Measurements from ENCODE around the gene KCNJ6.

KCNJ6 gene

GRCh38 chr21:37917612-37918011, 1.4 kb upstream of the KCNJ6 start:
- H3K4me1 Mint-ChIP-seq: no peaks in the 10 kb centered on the region
- DNase-seq (ENCODE audit: low spot score in 2 of 2) (no peak), ATAC-seq (no peak)

DNA sequence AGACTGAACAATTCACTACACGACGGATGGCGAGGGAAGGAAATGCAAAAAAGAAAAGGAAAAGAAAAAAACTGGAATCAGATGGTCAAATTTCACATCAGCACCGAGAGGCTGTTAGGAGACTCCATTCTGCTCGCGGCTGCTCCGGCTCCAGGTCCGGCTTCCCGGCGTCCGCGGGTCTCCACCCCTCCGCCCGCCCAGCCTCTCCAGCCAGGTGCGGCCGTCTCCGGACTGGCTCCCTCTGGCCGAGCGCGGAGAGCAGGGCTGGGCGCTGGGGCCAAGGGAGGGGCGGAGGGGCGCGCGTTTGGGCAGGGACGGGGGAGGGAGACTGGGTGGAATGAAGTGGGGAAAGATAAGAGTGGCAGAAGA, 332 bp downstream of the KCNJ6 start:
- Mint-ChIP-seq H3K36me3 (no peaks in the 10 kb centered on the region), H3K4me3 (no peak overlapping the region), H3K9me3 (no peaks in the 10 kb centered on the region), H3K27ac (no peak overlapping the region), H3K4me1 (no peaks in the 10 kb centered on the region)
- DNase-seq (ENCODE audit: low spot score in 2 of 2) (no peak), ATAC-seq (no peak)

More at GRCh38 chr21:37917612-37918011, 1.4 kb upstream of the KCNJ6 start:
- Mint-ChIP-seq H3K27ac (no peak overlapping the region), H3K4me3 (no peak overlapping the region), H3K9me3 (no peaks in the 10 kb centered on the region), H3K36me3 (no peaks in the 10 kb centered on the region)

DNA sequence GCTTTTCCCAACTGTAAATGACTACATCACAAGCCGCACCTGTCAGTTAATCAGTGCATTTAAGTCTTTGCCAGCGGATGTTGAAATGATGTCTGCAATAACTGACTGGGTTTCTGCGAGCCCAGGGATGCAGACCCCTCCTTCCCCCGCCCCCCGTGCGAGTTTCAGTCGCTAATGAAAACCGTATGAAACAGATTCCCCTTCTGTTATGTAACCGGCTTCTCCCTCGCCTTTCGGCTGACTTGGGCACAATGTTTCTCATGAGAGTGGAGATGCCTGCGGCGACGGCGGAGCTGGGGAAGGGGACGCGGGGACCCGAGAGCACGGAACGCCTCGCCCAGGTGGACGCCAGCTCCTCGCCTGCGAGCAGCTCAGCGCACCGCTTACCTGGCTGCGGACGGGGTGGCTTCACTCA, 753 bp downstream of the KCNJ6 start:
- Mint-ChIP-seq H3K4me1 (no peaks in the 10 kb centered on the region), H3K4me3 (no peak overlapping the region), H3K27ac (no peak overlapping the region), H3K9me3 (no peaks in the 10 kb centered on the region), H3K36me3 (no peaks in the 10 kb centered on the region)
- DNase-seq (ENCODE audit: low spot score in 2 of 2) (no peak), ATAC-seq (no peak)

DNA sequence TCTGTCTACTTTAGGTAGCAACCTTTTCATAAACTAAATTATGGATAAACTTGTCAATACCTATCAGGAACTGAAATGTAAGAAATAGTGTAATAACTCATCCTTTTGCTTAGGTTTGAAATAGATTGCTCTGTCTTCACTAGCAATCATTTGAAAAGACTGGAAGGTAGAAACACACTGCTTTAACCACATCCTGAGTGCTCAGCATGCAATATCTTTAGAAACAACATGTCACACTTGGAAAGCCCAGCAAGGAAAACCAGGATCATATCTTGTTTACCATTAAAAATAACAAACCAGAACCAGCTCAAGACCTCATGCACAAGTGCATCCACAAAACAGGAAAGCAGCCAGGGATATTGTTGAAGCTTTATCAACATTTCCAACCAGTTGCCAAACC, 3.6 kb downstream of the KCNJ6 start:
- Mint-ChIP-seq H3K36me3 (no peaks in the 10 kb centered on the region), H3K27ac (no peak overlapping the region), H3K4me1 (no peaks in the 10 kb centered on the region), H3K9me3 (no peaks in the 10 kb centered on the region), H3K4me3 (no peak overlapping the region)
- DNase-seq (ENCODE audit: low spot score in 2 of 2) (no peak), ATAC-seq (no peak)

GRCh38 chr21:37909936-37910335, 6.3 kb downstream of the KCNJ6 start:
- no peak for DNase-seq (ENCODE audit: low spot score in 2 of 2)
- Mint-ChIP-seq H3K36me3 (no peaks in the 10 kb centered on the region), H3K4me3 (no peak overlapping the region), H3K27ac (no peak overlapping the region), H3K9me3 (no peaks in the 10 kb centered on the region), H3K4me1 (no peaks in the 10 kb centered on the region)
- no peak for ATAC-seq

GRCh38 chr21:37908691-37909090, 7.6 kb downstream of the KCNJ6 start:
- H3K9me3 Mint-ChIP-seq: no peaks in the 10 kb centered on the region
- no peak for DNase-seq (ENCODE audit: low spot score in 2 of 2)
- ATAC-seq: no peak
- H3K27ac Mint-ChIP-seq: no peak overlapping the region
- H3K4me1 Mint-ChIP-seq: no peaks in the 10 kb centered on the region
- H3K36me3 Mint-ChIP-seq: no peaks in the 10 kb centered on the region
- no peak overlapping the region for H3K4me3 Mint-ChIP-seq

- DNase-seq (ENCODE audit: low spot score in 2 of 2) (no peak), ATAC-seq (no peak)
- Mint-ChIP-seq H3K9me3 (no peaks in the 10 kb centered on the region), H3K4me1 (no peaks in the 10 kb centered on the region), H3K4me3 (no peak overlapping the region), H3K27ac (no peak overlapping the region), H3K36me3 (no peaks in the 10 kb centered on the region)
Observed at GRCh38 chr21:37907076-37907475, 9.2 kb downstream of the KCNJ6 start.

GRCh38 chr21:37905291-37905690, 11.0 kb downstream of the KCNJ6 start:
- ATAC-seq (no peak), DNase-seq (ENCODE audit: low spot score in 2 of 2) (no peak)
- no peak overlapping the region for H3K27ac Mint-ChIP-seq
- no peaks in the 10 kb centered on the region for H3K36me3 Mint-ChIP-seq
- H3K9me3 Mint-ChIP-seq: no peaks in the 10 kb centered on the region
- H3K4me3 Mint-ChIP-seq: no peak overlapping the region
- H3K4me1 Mint-ChIP-seq: no peaks in the 10 kb centered on the region

- DNase-seq (ENCODE audit: low spot score in 2 of 2): no peak
- no peaks in the 10 kb centered on the region for H3K36me3 Mint-ChIP-seq
- no peaks in the 10 kb centered on the region for H3K4me1 Mint-ChIP-seq
- H3K4me3 Mint-ChIP-seq: no peak overlapping the region
- no peak overlapping the region for H3K27ac Mint-ChIP-seq
- ATAC-seq: no peak
- H3K9me3 Mint-ChIP-seq: no peaks in the 10 kb centered on the region
Observed at GRCh38 chr21:37904856-37905255, 11.4 kb downstream of the KCNJ6 start.

- Mint-ChIP-seq H3K9me3 (no peaks in the 10 kb centered on the region), H3K4me3 (no peak overlapping the region), H3K36me3 (no peaks in the 10 kb centered on the region), H3K4me1 (no peaks in the 10 kb centered on the region), H3K27ac (no peak overlapping the region)
- DNase-seq (ENCODE audit: low spot score in 2 of 2) (no peak), ATAC-seq (no peak)
Observed at GRCh38 chr21:37903396-37903795, 12.9 kb downstream of the KCNJ6 start.

GRCh38 chr21:37899146-37899545, 17.1 kb downstream of the KCNJ6 start:
- ATAC-seq (no peak), DNase-seq (ENCODE audit: low spot score in 2 of 2) (no peak)
- no peaks in the 10 kb centered on the region for H3K9me3 Mint-ChIP-seq
- H3K4me3 Mint-ChIP-seq: no peak overlapping the region
- no peak overlapping the region for H3K27ac Mint-ChIP-seq
- no peaks in the 10 kb centered on the region for H3K4me1 Mint-ChIP-seq
- H3K36me3 Mint-ChIP-seq: no peaks in the 10 kb centered on the region

DNA sequence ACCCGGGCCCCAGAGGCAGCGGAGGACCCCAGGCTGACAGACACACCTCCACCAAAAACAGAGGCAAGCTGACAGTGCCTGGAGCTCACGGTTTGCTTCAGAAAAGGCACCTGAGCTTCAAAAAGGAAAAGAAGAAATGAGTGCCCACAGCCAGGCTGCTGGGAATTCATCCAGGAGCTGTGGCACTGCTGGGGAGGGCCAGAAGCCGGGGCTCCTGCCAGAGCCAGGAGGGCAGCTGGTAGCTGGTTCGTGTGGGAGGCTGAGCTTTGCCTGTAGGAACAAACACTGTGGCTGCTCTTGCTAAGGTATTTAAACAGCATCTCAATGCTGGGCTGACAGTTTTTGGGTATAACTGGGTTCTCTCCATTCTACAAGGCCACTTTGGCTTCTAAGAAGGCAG, 19.5 kb downstream of the KCNJ6 start:
- H3K9me3 Mint-ChIP-seq: no peaks in the 10 kb centered on the region
- no peak for ATAC-seq
- no peak overlapping the region for H3K4me3 Mint-ChIP-seq
- DNase-seq (ENCODE audit: low spot score in 2 of 2): no peak
- no peaks in the 10 kb centered on the region for H3K36me3 Mint-ChIP-seq
- no peak overlapping the region for H3K27ac Mint-ChIP-seq
- H3K4me1 Mint-ChIP-seq: no peaks in the 10 kb centered on the region

- Mint-ChIP-seq H3K36me3 (no peaks in the 10 kb centered on the region), H3K4me1 (no peaks in the 10 kb centered on the region), H3K27ac (no peak overlapping the region), H3K9me3 (no peaks in the 10 kb centered on the region), H3K4me3 (no peak overlapping the region)
- DNase-seq (ENCODE audit: low spot score in 2 of 2) (no peak), ATAC-seq (no peak)
Observed at GRCh38 chr21:37891972-37892371, 24.3 kb downstream of the KCNJ6 start.

DNA sequence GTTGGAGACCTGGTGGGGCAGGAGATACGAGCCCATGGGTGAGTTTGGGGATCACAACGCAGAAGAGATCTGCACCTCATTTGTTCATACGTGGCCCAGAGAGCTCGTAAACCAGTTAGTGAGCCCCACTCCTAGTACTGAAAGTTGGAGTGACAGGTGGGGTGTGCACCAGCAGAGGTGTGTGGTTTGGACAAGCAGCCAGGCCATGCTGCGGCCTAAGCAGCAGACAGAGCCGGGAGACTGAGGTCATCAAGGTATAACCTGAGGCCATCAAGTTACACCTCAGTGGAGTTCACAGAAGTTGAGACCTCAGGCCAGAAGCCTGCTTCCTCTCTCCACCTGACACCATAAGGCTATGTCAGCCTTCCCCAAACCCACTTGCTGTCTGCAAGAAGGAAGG, 27.6 kb downstream of the KCNJ6 start:
- H3K4me1 Mint-ChIP-seq: no peaks in the 10 kb centered on the region
- H3K9me3 Mint-ChIP-seq: no peaks in the 10 kb centered on the region
- no peak overlapping the region for H3K4me3 Mint-ChIP-seq
- ATAC-seq (no peak), DNase-seq (ENCODE audit: low spot score in 2 of 2) (no peak)
- H3K36me3 Mint-ChIP-seq: no peaks in the 10 kb centered on the region
- H3K27ac Mint-ChIP-seq: no peak overlapping the region

- Mint-ChIP-seq H3K4me1 (no peaks in the 10 kb centered on the region), H3K9me3 (no peaks in the 10 kb centered on the region), H3K36me3 (no peaks in the 10 kb centered on the region), H3K27ac (no peak overlapping the region), H3K4me3 (no peak overlapping the region)
- ATAC-seq: no peak
- DNase-seq (ENCODE audit: low spot score in 2 of 2): no peak
Observed at GRCh38 chr21:37886726-37887299, 29.4 kb downstream of the KCNJ6 start.

GRCh38 chr21:37886120-37886519, 30.1 kb downstream of the KCNJ6 start:
- no peak overlapping the region for H3K4me3 Mint-ChIP-seq
- DNase-seq (ENCODE audit: low spot score in 2 of 2): no peak
- no peaks in the 10 kb centered on the region for H3K9me3 Mint-ChIP-seq
- H3K4me1 Mint-ChIP-seq: no peaks in the 10 kb centered on the region
- H3K36me3 Mint-ChIP-seq: no peaks in the 10 kb centered on the region
- no peak overlapping the region for H3K27ac Mint-ChIP-seq
- ATAC-seq: no peak
